ENCODE measurements around the gene HSD17B13.

Gene HSD17B13

DNA sequence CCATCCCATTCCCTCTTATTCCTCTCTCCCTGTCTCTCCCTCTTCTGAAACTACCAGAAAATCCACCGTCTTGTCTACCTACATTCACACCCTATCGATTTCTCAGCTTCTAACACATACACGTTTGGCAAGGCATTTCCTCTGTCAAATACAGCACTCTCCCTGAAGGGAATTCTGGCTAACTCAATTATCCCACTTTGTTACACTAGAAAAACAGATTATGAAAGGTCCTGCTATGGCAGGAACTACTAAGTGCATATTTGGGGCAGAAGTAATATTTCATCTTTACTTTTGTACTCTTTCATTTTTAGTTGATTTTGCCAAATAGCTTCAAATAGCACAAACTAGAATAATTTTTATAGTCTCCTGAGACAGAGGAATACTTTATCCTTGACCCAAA, 55.7 kb downstream of the HSD17B13 start:
- peaks cover 22% of the 10 kb centered on the region for H3K27me3 Mint-ChIP-seq (ENCODE audit: low read depth)
- H3K4me3 Mint-ChIP-seq: no peak overlapping the region
- no peaks in the 10 kb centered on the region for H3K36me3 Mint-ChIP-seq (ENCODE audit: low read depth)
- no peaks in the 10 kb centered on the region for H3K9me3 Mint-ChIP-seq
- no peak overlapping the region for H3K27ac Mint-ChIP-seq
- H3K4me1 Mint-ChIP-seq (ENCODE audit: low read depth): no peaks in the 10 kb centered on the region

- H3K4me1 Mint-ChIP-seq (ENCODE audit: low read depth): no peaks in the 10 kb centered on the region
- no peak overlapping the region for H3K27ac Mint-ChIP-seq
- H3K27me3 Mint-ChIP-seq (ENCODE audit: low read depth): peaks cover 13% of the 10 kb centered on the region
- H3K4me3 Mint-ChIP-seq: no peak overlapping the region
- no peaks in the 10 kb centered on the region for H3K9me3 Mint-ChIP-seq
- H3K36me3 Mint-ChIP-seq (ENCODE audit: low read depth): no peaks in the 10 kb centered on the region
Measured at GRCh38 chr4:87262886-87263285, 59.8 kb downstream of the HSD17B13 start.

DNA sequence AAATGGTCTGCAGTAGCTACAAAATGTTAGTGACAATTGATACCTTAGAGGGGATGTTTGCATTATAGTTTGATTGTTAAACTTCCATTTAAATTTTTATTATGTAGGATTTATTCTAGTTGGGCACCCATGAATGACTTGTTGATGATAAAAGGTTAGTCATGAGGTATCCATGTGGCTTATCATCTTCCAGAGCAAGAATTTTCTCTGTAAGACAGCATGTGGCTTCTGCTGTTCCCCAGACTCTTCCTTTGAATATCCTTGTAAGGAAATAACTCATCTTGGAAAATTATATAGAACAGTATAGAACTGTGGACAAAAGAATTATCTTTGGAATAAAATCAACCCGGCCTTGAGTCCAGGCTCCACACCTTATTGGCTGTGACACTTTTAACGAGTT, 62.2 kb downstream of the HSD17B13 start:
- Mint-ChIP-seq H3K9me3 (peaks cover 5% of the 10 kb centered on the region), H3K27ac (no peak overlapping the region), H3K4me3 (no peak overlapping the region), H3K36me3 (ENCODE audit: low read depth) (no peaks in the 10 kb centered on the region), H3K4me1 (ENCODE audit: low read depth) (no peaks in the 10 kb centered on the region), H3K27me3 (ENCODE audit: low read depth) (peaks cover 15% of the 10 kb centered on the region)

DNA sequence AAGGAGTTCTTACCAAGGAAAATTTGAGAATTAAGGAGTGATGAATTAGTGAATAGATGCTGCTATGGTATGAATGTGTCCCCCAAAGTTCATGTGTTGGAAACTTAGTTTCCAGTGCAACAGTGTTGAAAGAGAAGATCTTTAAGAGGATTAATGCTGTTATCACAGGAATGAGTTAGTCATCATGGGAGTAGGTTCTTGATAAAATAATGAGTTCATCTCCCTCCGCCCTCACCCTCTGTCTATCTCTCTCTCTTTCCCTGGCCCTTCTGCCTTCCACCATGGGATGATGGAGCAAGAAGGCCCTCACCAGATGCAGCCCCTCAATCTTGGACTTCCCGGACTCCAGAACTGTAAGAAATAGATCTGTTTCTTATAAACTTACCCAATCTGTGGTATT, 64.0 kb downstream of the HSD17B13 start:
- Mint-ChIP-seq H3K27ac (no peak overlapping the region), H3K27me3 (ENCODE audit: low read depth) (peaks cover 11% of the 10 kb centered on the region), H3K36me3 (ENCODE audit: low read depth) (no peaks in the 10 kb centered on the region), H3K9me3 (peaks cover 6% of the 10 kb centered on the region), H3K4me1 (ENCODE audit: low read depth) (no peaks in the 10 kb centered on the region), H3K4me3 (no peak overlapping the region)

GRCh38 chr4:87257523-87257922, 65.2 kb downstream of the HSD17B13 start:
- Mint-ChIP-seq H3K36me3 (ENCODE audit: low read depth) (no peaks in the 10 kb centered on the region), H3K27me3 (ENCODE audit: low read depth) (peaks cover 9% of the 10 kb centered on the region), H3K27ac (no peak overlapping the region), H3K4me3 (no peak overlapping the region), H3K4me1 (ENCODE audit: low read depth) (no peaks in the 10 kb centered on the region), H3K9me3 (peaks cover 6% of the 10 kb centered on the region)

- H3K27me3 Mint-ChIP-seq (ENCODE audit: low read depth): peaks cover 9% of the 10 kb centered on the region
- no peak overlapping the region for H3K4me3 Mint-ChIP-seq
- no peak overlapping the region for H3K27ac Mint-ChIP-seq
- H3K36me3 Mint-ChIP-seq (ENCODE audit: low read depth): no peaks in the 10 kb centered on the region
- peaks cover 6% of the 10 kb centered on the region for H3K9me3 Mint-ChIP-seq
- no peaks in the 10 kb centered on the region for H3K4me1 Mint-ChIP-seq (ENCODE audit: low read depth)
Measured at GRCh38 chr4:87255755-87256154, 66.9 kb downstream of the HSD17B13 start.

All from T-helper 1 cell treated with Interleukin-12 subunit alpha and Interleukin-12 subunit beta and Interleukin-4 antibody, amounts not matched to agents 30 μg/mL and 1 μg/mL, for 36 hours (primary cell).